Measurements from ENCODE around the gene MMP25.

MMP25 gene

GRCh38 chr16:3085868-3086595 is 39.7 kb downstream of the MMP25 start:
- no peak for TF ChIP-seq CEBPB (IDR thresholded peaks at IDR 0.05)
- no peak for TF ChIP-seq TEAD4 (IDR thresholded peaks at IDR 0.05)
- TF ChIP-seq EGR1 (IDR thresholded peaks at IDR 0.05) = no peak
- no peak for TF ChIP-seq REST (IDR thresholded peaks at IDR 0.05; ENCODE audit: low read depth)

GRCh38 chr16:3086596-3087242 is 40.4 kb downstream of the MMP25 start:
- TF ChIP-seq YY1 (IDR thresholded peaks at IDR 0.05; ENCODE audit: low read depth) (no peak), TEAD4 (IDR thresholded peaks at IDR 0.05) (no peak), CREB1 (IDR thresholded peaks at IDR 0.05; ENCODE audit: low read depth) (no peak), REST (IDR thresholded peaks at IDR 0.05; ENCODE audit: low read depth) (no peak), EP300 (IDR thresholded peaks at IDR 0.05; ENCODE audit: borderline replicate concordance) (no peak), EGR1 (IDR thresholded peaks at IDR 0.05) (no peak), USF1 (IDR thresholded peaks at IDR 0.05) (no peak), RAD21 (IDR thresholded peaks at IDR 0.05; ENCODE audit: low read depth) (no peak), ZBTB7A (IDR thresholded peaks at IDR 0.05; ENCODE audit: low read depth) (no peak), TCF12 (IDR thresholded peaks at IDR 0.05; ENCODE audit: low read depth) (no peak), MAX (IDR thresholded peaks at IDR 0.05) (no peak), CEBPB (IDR thresholded peaks at IDR 0.05) (no peak), FOXM1 (IDR thresholded peaks at IDR 0.05; ENCODE audit: borderline replicate concordance, low read depth) (no peak), TAF1 (IDR thresholded peaks at IDR 0.05; ENCODE audit: low read depth) (no peak), NFIC (IDR thresholded peaks at IDR 0.05) (no peak)

- TF ChIP-seq REST (IDR thresholded peaks at IDR 0.05; ENCODE audit: low read depth) = peak; percentile 53; the same call in 1 of the 2 replicates
- TF ChIP-seq RAD21 (IDR thresholded peaks at IDR 0.05; ENCODE audit: low read depth) = peak; percentile 27; the same call in 1 of the 2 replicates
- TF ChIP-seq FOXM1 (IDR thresholded peaks at IDR 0.05; ENCODE audit: borderline replicate concordance, low read depth) = no peak
Observed at GRCh38 chr16:3087243-3088235, 41.2 kb downstream of the MMP25 start.

GRCh38 chr16:3088450-3088849 is 42.1 kb downstream of the MMP25 start:
- TF ChIP-seq TCF12 (IDR thresholded peaks at IDR 0.05; ENCODE audit: low read depth) = no peak
- no peak for TF ChIP-seq USF1 (IDR thresholded peaks at IDR 0.05)
- TF ChIP-seq EGR1 (IDR thresholded peaks at IDR 0.05) = no peak
- no peak for TF ChIP-seq TAF1 (IDR thresholded peaks at IDR 0.05; ENCODE audit: low read depth)
- TF ChIP-seq YY1 (IDR thresholded peaks at IDR 0.05; ENCODE audit: low read depth) = no peak
- TF ChIP-seq CREB1 (IDR thresholded peaks at IDR 0.05; ENCODE audit: low read depth) = no peak
- no peak for TF ChIP-seq EP300 (IDR thresholded peaks at IDR 0.05; ENCODE audit: borderline replicate concordance)
- TF ChIP-seq RAD21 (IDR thresholded peaks at IDR 0.05; ENCODE audit: low read depth) = no peak
- no peak for TF ChIP-seq ZBTB7A (IDR thresholded peaks at IDR 0.05; ENCODE audit: low read depth)
- TF ChIP-seq CEBPB (IDR thresholded peaks at IDR 0.05) = no peak
- TF ChIP-seq REST (IDR thresholded peaks at IDR 0.05; ENCODE audit: low read depth) = no peak
- TF ChIP-seq NFIC (IDR thresholded peaks at IDR 0.05) = no peak
- no peak for TF ChIP-seq TEAD4 (IDR thresholded peaks at IDR 0.05)
- TF ChIP-seq MAX (IDR thresholded peaks at IDR 0.05) = no peak
- no peak for TF ChIP-seq FOXM1 (IDR thresholded peaks at IDR 0.05; ENCODE audit: borderline replicate concordance, low read depth)
